ENCODE measurements around the gene OMA1. TPM values are rescaled to one million over a fixed set of nuclear protein-coding genes. Genes with fewer than 3 reads are reported as not detected.
"Not testable (repeated sequence)": the region's sequence is repeated elsewhere in the genome, so short reads cannot be mapped to it uniquely, and the experiment has no call there.

Gene OMA1
- polyA plus RNA-seq, 1 of the 3 experiments (the other 2 are of a cell fraction), result 6.9 TPM

- H3K4me2 ChIP-seq; H3K4me3 ChIP-seq (ENCODE audit: low read depth in 2 of 2, low read length in 1 of 2); H4K20me1 ChIP-seq (ENCODE audit: insufficient read depth); H3K9ac ChIP-seq; H3K9me3 ChIP-seq; DNase-seq; H2AFZ ChIP-seq (ENCODE audit: low read depth); POLR2A ChIA-PET; H3K27me3 ChIP-seq (ENCODE audit: insufficient read depth); H3K27ac ChIP-seq (ENCODE audit: low read depth in 2 of 2, low read length in 1 of 2); H3K36me3 ChIP-seq (replicated peaks in 1 of 2; ENCODE audit: control insufficient read depth in 1 of 2, insufficient read depth in 2 of 2, low read length in 1 of 2); H3K79me2 ChIP-seq (ENCODE audit: insufficient read depth); H3K9me2 ChIP-seq: not testable (repeated sequence)
- Histone ChIP-seq H3K4me1 (ENCODE audit: control insufficient read depth in 1 of 2, insufficient read depth in 2 of 2, low read depth in 1 of 2, low read length in 1 of 2) (peaks cover 0 to 12% of the 10 kb centered on the region in 2 experiments; a peak in 2 of 4 replicates), H3F3A (replicated peaks; ENCODE audit: insufficient read depth) (peaks cover 12% of the 10 kb centered on the region)
- CTCF ChIA-PET, result interaction anchor here (0.6 to 1.2 kb wide), 2 partner anchors 9 to 70 kb away, joined by 3 read pairs; no protein-coding TSS in a partner anchor
- 93% methylated on average over 1 of the region's 1 CpG for WGBS (ENCODE audit: low lambda C conversion rate)
Observed at GRCh38 chr1:58582143-58582542, 35.6 kb upstream of the OMA1 start.

- Histone ChIP-seq H3K27ac (ENCODE audit: low read depth in 2 of 2, low read length in 1 of 2) (no peak overlapping the region), H3K4me3 (ENCODE audit: low read depth in 2 of 2, low read length in 1 of 2) (no peak overlapping the region), H4K20me1 (ENCODE audit: insufficient read depth) (no peaks in the 10 kb centered on the region), H3K27me3 (ENCODE audit: insufficient read depth) (no peaks in the 10 kb centered on the region), H3K9ac (no peak overlapping the region), H3F3A (replicated peaks; ENCODE audit: insufficient read depth) (peaks cover 12% of the 10 kb centered on the region), H3K4me2 (no peak overlapping the region), H3K79me2 (ENCODE audit: insufficient read depth) (no peaks in the 10 kb centered on the region), H3K4me1 (ENCODE audit: control insufficient read depth in 1 of 2, insufficient read depth in 2 of 2, low read depth in 1 of 2, low read length in 1 of 2) (peaks cover 0 to 12% of the 10 kb centered on the region in 2 experiments; a peak in 1 of 4 replicates), H3K36me3 (replicated peaks in 1 of 2; ENCODE audit: control insufficient read depth in 1 of 2, insufficient read depth in 2 of 2, low read length in 1 of 2) (no peaks in the 10 kb centered on the region), H3K9me2 (no peaks in the 10 kb centered on the region), H2AFZ (ENCODE audit: low read depth) (no peak overlapping the region), H3K9me3 (no peaks in the 10 kb centered on the region)
- DNase-seq, result no peak
- ChIA-PET POLR2A (no interaction called here), CTCF (interaction anchor here (0.6 to 1.2 kb wide), 2 partner anchors 9 to 71 kb away, joined by 3 read pairs; no protein-coding TSS in a partner anchor)
- TF ChIP-seq POLR2AphosphoS5 (IDR thresholded peaks at IDR 0.05; ENCODE audit: low read depth, low read length) (no peak), MXI1 (IDR thresholded peaks at IDR 0.05; ENCODE audit: low read depth, low read length) (no peak), GATA2 (CRISPR knock-in tag; IDR thresholded peaks at IDR 0.05) (no peak), RFX5 (IDR thresholded peaks at IDR 0.05; ENCODE audit: low read length) (no peak), GABPA (IDR thresholded peaks at IDR 0.05; ENCODE audit: low read depth) (no peak), FOXJ3 (CRISPR knock-in tag; IDR thresholded peaks at IDR 0.05) (no peak), TCF12 (IDR thresholded peaks at IDR 0.05) (no peak), IRF3 (IDR thresholded peaks at IDR 0.05; ENCODE audit: low read depth, low read length) (no peak), ELF1 (IDR thresholded peaks at IDR 0.05) (no peak), FOXM1 (IDR thresholded peaks at IDR 0.05; ENCODE audit: low read depth) (no peak), USF1 (IDR thresholded peaks at IDR 0.05; ENCODE audit: borderline replicate concordance, low read depth) (no peak), FOSL2 (IDR thresholded peaks at IDR 0.05; ENCODE audit: borderline replicate concordance, low read depth) (no peak), CHD2 (IDR thresholded peaks at IDR 0.05; ENCODE audit: low read length, partially characterized antibody) (no peak), EZH2phosphoT487 (IDR thresholded peaks at IDR 0.05; ENCODE audit: borderline replicate concordance, low read depth) (no peak), MAX (IDR thresholded peaks at IDR 0.05; ENCODE audit: low read depth) (no peak), NRF1 (IDR thresholded peaks at IDR 0.05; ENCODE audit: low read depth, low read length) (no peak), JUND (IDR thresholded peaks at IDR 0.05) (no peak), YY1 (IDR thresholded peaks at IDR 0.05; ENCODE audit: low read depth) (no peak)
- WGBS (ENCODE audit: low lambda C conversion rate), result 82% methylated on average over 2 of the region's 2 CpGs
Observed at GRCh38 chr1:58581641-58582040, 35.1 kb upstream of the OMA1 start.
